ENCODE results near the gene RSU1. TPM values are rescaled to one million over a fixed set of nuclear protein-coding genes. Genes with fewer than 3 reads are reported as not detected.

Gene RSU1
- total and polyA plus RNA-seq, 2 experiments from 2014 or later: 109 to 236 TPM

DNA sequence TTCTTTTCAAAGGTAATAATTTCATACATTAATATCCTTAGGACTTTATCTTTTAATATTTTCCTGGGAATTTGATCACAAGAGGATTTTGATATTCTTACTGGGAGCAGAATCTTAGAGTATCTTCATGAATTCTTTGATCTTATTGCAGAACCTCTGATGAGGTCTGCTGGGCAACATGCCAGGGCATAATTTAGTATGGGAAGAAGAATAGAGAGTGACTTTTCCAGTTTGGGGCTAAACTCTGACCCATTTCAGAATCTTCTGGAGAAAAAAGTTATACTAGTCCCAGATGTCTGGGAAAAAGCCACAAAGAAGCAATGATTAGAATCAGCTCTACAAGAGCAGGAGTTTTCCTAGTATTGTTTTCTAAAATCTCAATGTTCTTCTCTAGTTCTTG, 28.0 kb upstream of the RSU1 start:
- H3K4me1 ChIP-seq (ENCODE audit: insufficient read depth): peaks cover 36% of the 10 kb centered on the region
- H3K79me2 ChIP-seq (ENCODE audit: insufficient read depth): no peaks in the 10 kb centered on the region
- H3K4me2 ChIP-seq (ENCODE audit: unreplicated experiment): no peak overlapping the region
- H4K20me1 ChIP-seq (ENCODE audit: insufficient read depth): no peaks in the 10 kb centered on the region
- no peaks in the 10 kb centered on the region for H3K36me3 ChIP-seq (ENCODE audit: low read depth)
- no peak overlapping the region for H3K4me3 ChIP-seq
- no peak overlapping the region for H3K9ac ChIP-seq
- no peaks in the 10 kb centered on the region for H3K9me2 ChIP-seq (ENCODE audit: insufficient read depth)
- H2AFZ ChIP-seq: 0 out of 2 replicates have a peak overlapping the region, but pooled peaks have one; percentile 11
- in situ Hi-C loops (cut with MboI): no loop called here
- DNase-seq: no peak
- H3K9me3 ChIP-seq (ENCODE audit: low read depth): no peaks in the 10 kb centered on the region
- H3K27ac ChIP-seq: no peak overlapping the region
- H3K27me3 ChIP-seq (replicated peaks; ENCODE audit: insufficient read depth): no peaks in the 10 kb centered on the region
- H3F3A ChIP-seq (ENCODE audit: insufficient read depth): peaks cover 22% of the 10 kb centered on the region; the same call in 1 of the 2 replicates
- TF ChIP-seq EZH2phosphoT487 (IDR thresholded peaks at IDR 0.05; ENCODE audit: insufficient read depth, low read depth) (no peak), EZH2 (IDR thresholded peaks at IDR 0.05; ENCODE audit: insufficient read depth, poor library complexity, severe bottlenecking) (no peak)

GRCh38 chr10:16843252-16843870, 26.1 kb upstream of the RSU1 start:
- in situ Hi-C loops (cut with MboI): no loop called here
- Histone ChIP-seq H2AFZ (no peak overlapping the region), H3K9me3 (ENCODE audit: low read depth) (no peaks in the 10 kb centered on the region), H3K4me3 (no peak overlapping the region), H3K27ac (peak overlapping the region; percentile 57), H3K4me1 (ENCODE audit: insufficient read depth) (peaks cover 27% of the 10 kb centered on the region), H3K36me3 (ENCODE audit: low read depth) (no peaks in the 10 kb centered on the region), H3K27me3 (replicated peaks; ENCODE audit: insufficient read depth) (no peaks in the 10 kb centered on the region), H3F3A (ENCODE audit: insufficient read depth) (peaks cover 21% of the 10 kb centered on the region; the same call in 1 of the 2 replicates), H4K20me1 (ENCODE audit: insufficient read depth) (no peaks in the 10 kb centered on the region), H3K9ac (peak overlapping the region; percentile 23; the same call in 1 of the 2 replicates), H3K4me2 (ENCODE audit: unreplicated experiment) (no peak overlapping the region), H3K9me2 (ENCODE audit: insufficient read depth) (no peaks in the 10 kb centered on the region), H3K79me2 (ENCODE audit: insufficient read depth) (no peaks in the 10 kb centered on the region)
- DNase-seq: peak; percentile 89
- 0% methylated on average over 1 of the region's 1 CpG for WGBS, 2 experiments (ENCODE audit: low coverage in 1 of 2, low lambda C conversion rate in 2 of 2, missing lambda C conversion rate in 2 of 2)
- TF ChIP-seq EZH2 (IDR thresholded peaks at IDR 0.05; ENCODE audit: insufficient read depth, poor library complexity, severe bottlenecking) (no peak), EZH2phosphoT487 (IDR thresholded peaks at IDR 0.05; ENCODE audit: insufficient read depth, low read depth) (no peak)

- H3K79me2 ChIP-seq (ENCODE audit: insufficient read depth): no peaks in the 10 kb centered on the region
- no peak for DNase-seq
- WGBS, 2 experiments (ENCODE audit: low coverage in 1 of 2, low lambda C conversion rate in 2 of 2, missing lambda C conversion rate in 2 of 2): 77 to 78% methylated on average over 8 of the region's 8 CpGs
- H3K27ac ChIP-seq: no peak overlapping the region
- no peaks in the 10 kb centered on the region for H4K20me1 ChIP-seq (ENCODE audit: insufficient read depth)
- H3K4me2 ChIP-seq (ENCODE audit: unreplicated experiment): no peak overlapping the region
- TF ChIP-seq EZH2 (IDR thresholded peaks at IDR 0.05; ENCODE audit: insufficient read depth, poor library complexity, severe bottlenecking) (no peak), EZH2phosphoT487 (IDR thresholded peaks at IDR 0.05; ENCODE audit: insufficient read depth, low read depth) (no peak)
- H3F3A ChIP-seq (ENCODE audit: insufficient read depth): peaks cover 30% of the 10 kb centered on the region
- H2AFZ ChIP-seq: no peak overlapping the region
- in situ Hi-C loops (cut with MboI): loop anchor here (5.0 to 10.0 kb wide), 2 partner anchors 417 to 590 kb away; no protein-coding TSS in a partner anchor
- H3K4me1 ChIP-seq (ENCODE audit: insufficient read depth): peaks cover 21% of the 10 kb centered on the region
- H3K9me2 ChIP-seq (ENCODE audit: insufficient read depth): no peaks in the 10 kb centered on the region
- no peaks in the 10 kb centered on the region for H3K27me3 ChIP-seq (replicated peaks; ENCODE audit: insufficient read depth)
- H3K9ac ChIP-seq: no peak overlapping the region
- H3K4me3 ChIP-seq: no peak overlapping the region
- H3K36me3 ChIP-seq (ENCODE audit: low read depth): no peaks in the 10 kb centered on the region
- no peaks in the 10 kb centered on the region for H3K9me3 ChIP-seq (ENCODE audit: low read depth)
Measured at GRCh38 chr10:16835228-16835627, 18.0 kb upstream of the RSU1 start.

- Histone ChIP-seq H2AFZ (peak overlapping the region; percentile 75), H3K9ac (peak overlapping the region; percentile 80), H3K4me2 (ENCODE audit: unreplicated experiment) (peak overlapping the region; percentile 61), H3K4me1 (ENCODE audit: insufficient read depth) (peaks cover 40% of the 10 kb centered on the region), H3F3A (ENCODE audit: insufficient read depth) (peaks cover 44% of the 10 kb centered on the region), H3K27ac (peak overlapping the region; percentile 97), H3K9me3 (ENCODE audit: low read depth) (no peaks in the 10 kb centered on the region), H3K27me3 (replicated peaks; ENCODE audit: insufficient read depth) (no peaks in the 10 kb centered on the region), H3K36me3 (ENCODE audit: low read depth) (no peaks in the 10 kb centered on the region), H4K20me1 (ENCODE audit: insufficient read depth) (no peaks in the 10 kb centered on the region), H3K4me3 (peak overlapping the region; percentile 55), H3K79me2 (ENCODE audit: insufficient read depth) (no peaks in the 10 kb centered on the region), H3K9me2 (ENCODE audit: insufficient read depth) (no peaks in the 10 kb centered on the region)
- no peak for TF ChIP-seq EZH2 (IDR thresholded peaks at IDR 0.05; ENCODE audit: insufficient read depth, poor library complexity, severe bottlenecking)
- TF ChIP-seq EZH2phosphoT487 (IDR thresholded peaks at IDR 0.05; ENCODE audit: insufficient read depth, low read depth): no peak
- 8 to 9% methylated on average over 11 of the region's 11 CpGs for WGBS, 2 experiments (ENCODE audit: low coverage in 1 of 2, low lambda C conversion rate in 2 of 2, missing lambda C conversion rate in 2 of 2)
- peak; percentile 98 for DNase-seq
- in situ Hi-C loops (cut with MboI): loop anchor here (10.0 kb wide), 1 partner anchor 592 kb away; no protein-coding TSS in a partner anchor
Measured at GRCh38 chr10:16832351-16833080, 15.3 kb upstream of the RSU1 start.

All from GM23248 (cell line).